HPDE6-E6E7 (cell line): ENCODE data around the gene MANEAL.

Experiments used
- DNase-seq: peaks from one replicate; pipeline ENCODE4 v3.0.0; 2011; ENCODE audit warnings: missing footprints; ENCODE audit errors: extremely low spot score

The MANEAL gene

GRCh38 chr1:37825506-37825905 is 31.9 kb downstream of the MANEAL start:
- no peak for DNase-seq

DNA sequence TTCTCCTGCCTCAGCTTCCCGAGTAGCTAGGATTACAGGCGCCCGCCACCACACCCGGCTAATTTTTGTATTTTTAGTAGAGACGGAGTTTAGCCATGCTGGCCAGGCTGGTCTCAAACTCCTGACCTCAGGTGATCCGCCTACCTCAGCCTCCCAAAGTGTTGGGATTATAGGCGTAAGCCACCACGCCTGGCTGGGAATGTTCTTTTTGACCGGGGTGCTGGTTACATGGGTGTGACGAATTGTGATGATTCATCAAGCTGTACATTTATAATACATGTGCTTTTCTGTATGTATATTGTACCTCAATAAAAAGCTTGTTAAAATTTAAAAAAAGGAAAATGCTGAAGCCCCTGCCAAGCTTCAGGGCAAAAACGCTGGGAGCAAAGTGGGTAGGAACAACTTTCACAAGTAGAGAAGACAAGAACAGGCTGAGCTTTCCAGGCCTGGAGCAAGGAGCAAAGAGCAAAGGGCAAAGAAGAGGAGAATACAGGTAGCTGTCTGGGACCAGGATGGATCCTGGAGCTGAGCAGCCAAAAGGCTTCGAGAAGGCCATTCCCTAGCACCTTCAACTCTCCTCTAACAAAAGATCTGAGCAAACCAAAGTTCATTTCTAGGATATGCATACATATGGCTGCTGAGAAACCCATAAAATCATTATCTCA is 34.9 kb downstream of the MANEAL start:
- no peak for DNase-seq

DNA sequence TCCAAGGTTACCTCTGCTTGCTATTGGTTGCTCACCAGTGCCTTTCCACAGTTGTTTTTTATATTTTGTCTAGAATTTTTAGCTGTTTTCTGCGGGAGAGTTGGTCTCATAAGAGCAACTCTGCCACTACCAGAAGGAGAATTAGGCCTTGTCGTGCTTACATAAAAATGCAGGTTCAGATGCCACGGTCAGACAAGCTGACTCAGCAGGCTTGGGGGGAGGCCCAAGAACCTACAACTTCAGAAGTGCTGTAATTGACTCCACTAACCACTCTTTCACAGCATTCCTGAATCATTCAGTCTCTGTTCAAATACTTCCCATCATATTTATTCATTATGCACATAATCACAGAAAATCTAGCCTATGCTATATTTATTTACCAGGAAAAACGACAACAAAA is 37.5 kb downstream of the MANEAL start:
- DNase-seq = no peak

DNA sequence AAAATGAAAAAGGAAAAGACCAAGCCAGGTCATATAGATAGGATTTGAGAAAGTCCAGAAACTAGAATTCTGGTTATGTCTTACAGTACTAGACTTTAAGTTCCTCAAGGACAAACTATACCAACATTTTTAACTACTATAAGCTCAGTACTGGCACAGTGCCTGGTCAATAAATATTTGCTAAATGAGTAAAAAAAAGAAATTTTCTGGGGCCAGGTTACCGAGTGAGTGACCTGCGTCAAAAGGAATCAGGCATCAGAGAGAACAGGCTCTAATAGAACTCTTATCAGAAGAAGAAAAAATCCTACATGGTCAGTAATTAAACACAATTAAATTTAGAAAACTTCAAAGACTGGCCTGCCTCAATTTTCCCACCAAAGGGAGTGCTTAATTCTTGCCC is 38.2 kb downstream of the MANEAL start:
- no peak for DNase-seq

- DNase-seq = no peak
Observed at GRCh38 chr1:37836788-37837187, 43.1 kb downstream of the MANEAL start.

- DNase-seq = no peak
Observed at GRCh38 chr1:37839676-37840075, 46.0 kb downstream of the MANEAL start.

- DNase-seq = no peak
Observed at GRCh38 chr1:37840711-37841110, 47.1 kb downstream of the MANEAL start.

GRCh38 chr1:37841652-37842051 is 48.0 kb downstream of the MANEAL start:
- no peak for DNase-seq

DNA sequence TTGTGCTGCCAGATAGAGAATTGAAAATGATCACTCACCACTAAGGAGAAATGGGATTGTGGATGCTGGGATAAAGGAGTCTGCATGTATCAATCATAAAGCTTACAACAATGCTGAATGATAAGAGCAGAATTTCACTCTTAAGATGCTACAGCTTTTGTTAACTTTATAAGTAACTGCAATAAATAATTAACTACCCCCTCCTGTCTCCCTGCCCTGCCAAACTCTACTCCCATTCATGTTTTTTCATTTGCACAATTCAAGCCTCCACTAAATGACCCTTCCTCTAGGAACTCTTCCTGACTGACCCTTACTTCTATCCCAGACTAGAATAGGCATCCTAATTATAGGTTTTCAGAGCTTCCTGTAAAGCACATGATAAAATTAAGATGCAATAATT is 50.9 kb downstream of the MANEAL start:
- no peak for DNase-seq

DNA sequence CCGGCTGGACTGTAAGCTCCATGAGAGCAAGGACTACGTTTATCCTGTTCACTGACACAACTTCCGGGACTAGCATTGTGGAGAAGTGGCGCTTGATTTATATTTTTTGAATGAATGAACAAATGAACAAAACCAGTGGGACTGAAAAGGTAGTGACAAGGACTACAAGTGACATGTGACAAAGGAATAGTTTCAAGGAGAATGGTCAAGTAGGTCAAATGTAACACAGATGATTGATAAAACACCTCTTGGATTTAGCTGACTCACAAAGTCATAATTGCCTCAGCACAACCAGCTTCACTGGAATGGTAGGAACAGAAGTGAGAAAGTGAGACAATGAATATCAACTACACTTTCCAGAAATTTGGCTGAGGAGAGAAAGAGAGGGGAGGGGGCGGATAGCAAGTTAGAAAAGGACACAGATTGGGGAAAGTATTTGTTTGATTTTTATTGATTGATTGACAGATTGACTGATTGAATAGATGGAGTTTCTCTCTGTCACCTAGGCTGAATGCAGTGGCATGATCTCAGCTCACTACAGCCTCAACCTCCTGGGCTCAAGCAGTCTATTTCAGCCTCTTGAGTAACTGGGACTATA is 51.5 kb downstream of the MANEAL start:
- no peak for DNase-seq

DNA sequence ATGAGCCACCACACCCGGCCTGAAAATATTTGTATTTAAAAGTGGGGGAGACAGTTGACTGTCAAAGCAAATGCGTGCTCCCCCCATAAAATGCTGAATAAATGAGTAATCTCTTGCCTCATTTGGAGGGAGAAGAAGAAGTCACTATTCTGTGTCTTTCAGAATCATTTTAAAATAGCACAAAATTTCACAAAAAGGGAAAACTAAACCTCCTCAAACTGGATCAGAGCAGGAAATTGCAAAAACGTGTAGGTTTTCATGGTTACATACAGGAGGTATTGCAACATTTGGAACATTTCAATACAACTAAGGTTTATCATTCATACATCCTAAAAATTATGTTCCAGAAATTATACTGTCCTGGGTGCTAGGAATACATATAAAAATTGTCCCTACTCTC is 52.1 kb downstream of the MANEAL start:
- DNase-seq = no peak

- no peak for DNase-seq
Observed at GRCh38 chr1:37846647-37847339, 53.1 kb downstream of the MANEAL start.

GRCh38 chr1:37849480-37849879 is 55.8 kb downstream of the MANEAL start:
- no peak for DNase-seq

GRCh38 chr1:37850352-37850955 is 56.8 kb downstream of the MANEAL start:
- DNase-seq = peak; percentile 36
